22Rv1 (cell line): Measurements from ENCODE around the gene SS18.

Source experiments
- CTCF ChIP-seq: fragments of 450-650 bp; IDR thresholded peaks from 2 replicates; pipeline ENCODE4 v1.5.1; 2017; ENCODE audit warnings: mild to moderate bottlenecking
- ZFX ChIP-seq: fragments of 450-650 bp; IDR thresholded peaks from 2 replicates; pipeline ENCODE4 v1.6.1; 2017; ENCODE audit warnings: antibody characterized with exemption, borderline replicate concordance

- no peak for TF ChIP-seq CTCF
- TF ChIP-seq ZFX: no peak
Measured at GRCh38 chr18:25982153-25982552, 108.3 kb downstream of the SS18 start.
